BLaER1 treated with 17β-estradiol and CSF1 and Interleukin-3, amounts not matched to agents 10 nM and 100 nM (cell line): ENCODE results near the gene XPO4.

Experiments used
- H3K27ac ChIP-seq, 11 experiments: shearing (Covaris generic); formaldehyde crosslinking; 2 replicates each; pipeline ENCODE4 v1.8.1; 2022
- H3K27me3 ChIP-seq, 11 experiments: shearing (Covaris generic); formaldehyde crosslinking; 2 replicates each; pipeline ENCODE4 v1.8.1; 2022
- H3K36me3 ChIP-seq, 11 experiments: shearing (Covaris generic); formaldehyde crosslinking; 2 replicates each; pipeline ENCODE4 v1.8.1; 2022
- H3K4me1 ChIP-seq, 10 experiments: shearing (Covaris generic); formaldehyde crosslinking; 2 replicates each; pipeline ENCODE4 v1.8.1; 2022
- H3K4me2 ChIP-seq, 11 experiments: shearing (Covaris generic); formaldehyde crosslinking; 2 replicates each; pipeline ENCODE4 v1.8.1; 2022
- H3K4me3 ChIP-seq, 10 experiments: shearing (Covaris generic); formaldehyde crosslinking; 2 replicates each; pipeline ENCODE4 v1.8.1; 2022
- H3K9ac ChIP-seq, 11 experiments: shearing (Covaris generic); formaldehyde crosslinking; 2 replicates each; pipeline ENCODE4 v1.8.1; 2022
- H3K9me3 ChIP-seq, 11 experiments: shearing (Covaris generic); formaldehyde crosslinking; replicated peaks in 1 of 11; 2 replicates each; pipeline ENCODE4 v1.8.1; 2022
- H4K20me1 ChIP-seq, 11 experiments: shearing (Covaris generic); formaldehyde crosslinking; 2 replicates each; pipeline ENCODE4 v1.8.1; 2022
- Cebpa-rat ChIP-seq, 11 experiments: shearing (Covaris generic); IDR thresholded peaks; 2 replicates each; pipeline ENCODE4 v1.8.1; 2022

XPO4 gene

DNA sequence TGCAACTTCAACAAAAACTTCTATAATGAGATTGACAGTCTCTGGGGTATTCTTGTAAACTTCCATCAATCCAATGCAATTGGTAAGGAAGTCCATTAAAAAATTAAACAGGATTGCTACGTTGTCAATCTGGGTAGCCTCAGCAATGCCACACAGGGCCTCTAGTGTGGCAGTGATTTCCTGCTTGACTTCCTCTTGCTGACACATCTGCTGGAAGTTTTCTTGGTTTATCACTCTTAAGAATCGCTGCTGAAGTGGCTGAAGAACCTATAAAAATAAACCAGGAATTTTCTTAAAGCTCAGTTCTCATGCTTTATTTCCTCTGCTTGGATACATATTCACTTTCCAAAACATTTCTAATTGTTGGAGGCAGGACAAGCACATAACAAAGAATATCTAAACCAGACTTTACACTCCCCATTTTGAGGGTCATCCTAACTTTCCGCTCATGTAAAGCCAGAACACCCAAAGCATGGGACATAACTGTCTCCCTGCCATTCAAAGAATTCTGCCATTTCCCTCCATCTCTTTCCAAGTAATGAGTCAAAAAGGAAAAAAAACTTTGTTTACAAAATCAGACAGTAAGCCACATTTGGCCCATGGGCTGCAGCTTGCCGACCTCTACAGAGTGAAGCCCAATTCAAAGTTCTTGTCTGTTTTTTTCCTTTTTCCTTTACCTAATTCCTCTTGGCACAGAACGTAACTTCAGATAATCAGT, 105.6 kb downstream of the XPO4 start:
- Histone ChIP-seq H3K27me3 (no peaks in the 10 kb centered on the region), H3K4me2 (peak overlapping the region; percentile 39 to 78 (median 58)), H3K9ac (no peak overlapping the region), H3K9me3 (no peaks in the 10 kb centered on the region), H3K4me3 (no peak overlapping the region), H3K36me3 (peaks cover 57 to 97% (median 83%) of the 10 kb centered on the region in 11 experiments), H3K4me1 (peaks cover 24 to 42% (median 30%) of the 10 kb centered on the region in 10 experiments), H3K27ac (peak overlapping the region in 8 of 11 experiments; percentile 18 to 50 (median 32); a peak in 15 of 22 replicates), H4K20me1 (peaks cover 0 to under 1% (median 0%) of the 10 kb centered on the region in 11 experiments; a peak in 1 of 22 replicates)
- no peak for TF ChIP-seq Cebpa-rat (IDR thresholded peaks at IDR 0.05)

DNA sequence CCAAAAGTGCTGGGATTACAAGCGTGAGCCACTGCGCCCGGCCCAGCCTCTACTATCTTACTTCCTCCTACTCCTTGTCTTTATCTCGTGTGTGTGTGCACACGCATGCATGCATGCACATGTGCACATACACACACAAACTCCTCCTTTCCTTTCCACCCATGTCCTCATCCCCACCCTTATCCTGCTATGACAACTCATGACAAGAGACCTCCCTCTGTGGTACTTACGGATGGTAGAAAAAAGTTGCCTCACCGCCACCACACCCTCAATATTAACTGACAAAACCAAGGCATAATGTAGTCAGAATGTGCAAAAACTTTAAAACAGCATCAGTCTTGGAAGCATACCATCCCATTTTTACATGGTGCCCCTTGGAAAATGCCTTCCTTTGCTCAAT, 112.9 kb downstream of the XPO4 start:
- Histone ChIP-seq H3K4me1 (peaks cover 0 to 39% (median 18%) of the 10 kb centered on the region in 10 experiments; a peak in 14 of 20 replicates), H3K27me3 (no peaks in the 10 kb centered on the region), H3K4me2 (no peak overlapping the region), H3K9me3 (no peaks in the 10 kb centered on the region), H3K4me3 (no peak overlapping the region), H3K9ac (no peak overlapping the region), H3K27ac (no peak overlapping the region), H4K20me1 (no peaks in the 10 kb centered on the region), H3K36me3 (peaks cover 45 to 95% (median 83%) of the 10 kb centered on the region in 11 experiments)
- no peak for TF ChIP-seq Cebpa-rat (IDR thresholded peaks at IDR 0.05)

DNA sequence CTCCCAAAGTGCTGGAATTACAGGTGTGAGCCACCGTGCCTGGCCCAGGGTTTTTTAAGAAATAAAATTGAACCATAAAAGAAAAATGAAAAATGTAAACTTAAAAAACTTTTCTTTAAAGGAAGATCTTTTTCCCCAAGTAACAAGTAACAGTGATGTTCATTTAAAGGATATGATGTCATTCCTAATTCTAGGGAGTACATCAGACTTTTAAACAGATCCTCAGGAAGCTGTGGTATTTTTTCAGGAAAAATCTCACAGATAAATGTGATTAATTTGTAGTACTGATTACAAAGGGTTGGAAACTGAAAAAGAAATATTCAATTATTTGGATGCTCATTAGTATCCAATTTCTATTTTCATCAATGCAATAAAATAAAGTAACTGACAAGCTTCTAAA, 114.2 kb downstream of the XPO4 start:
- no peak for TF ChIP-seq Cebpa-rat (IDR thresholded peaks at IDR 0.05)
- peak overlapping the region in 3 of 11 experiments; percentile 43 to 65 (median 60); a peak in 4 of 22 replicates for H3K4me2 ChIP-seq
- H3K27ac ChIP-seq, result no peak overlapping the region
- no peak overlapping the region for H3K9ac ChIP-seq
- H3K27me3 ChIP-seq, result no peaks in the 10 kb centered on the region
- peaks cover 46 to 95% (median 83%) of the 10 kb centered on the region in 11 experiments for H3K36me3 ChIP-seq
- no peaks in the 10 kb centered on the region for H4K20me1 ChIP-seq
- no peak overlapping the region for H3K4me3 ChIP-seq
- H3K9me3 ChIP-seq, result no peaks in the 10 kb centered on the region
- H3K4me1 ChIP-seq, result peaks cover 0 to 39% (median 18%) of the 10 kb centered on the region in 10 experiments; a peak in 14 of 20 replicates

DNA sequence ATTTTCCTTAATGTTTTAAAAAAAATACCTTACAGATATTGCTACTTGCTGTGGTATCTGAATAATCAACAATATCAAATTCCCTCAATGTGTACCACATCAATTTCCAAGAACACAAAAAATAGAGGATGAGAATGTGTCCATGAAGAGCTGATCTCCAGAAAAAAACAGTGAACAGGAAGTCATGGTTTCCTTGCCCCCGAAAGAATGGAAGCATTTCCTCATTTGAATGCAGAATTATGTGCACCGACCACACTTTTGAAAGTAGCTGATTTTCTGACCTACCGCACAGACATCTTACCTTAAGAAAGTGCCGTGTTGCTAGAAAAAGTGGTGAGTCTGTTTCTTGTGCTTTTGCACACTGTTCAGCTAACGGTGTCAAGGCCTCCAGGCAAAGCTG, 115.4 kb downstream of the XPO4 start:
- H3K9me3 ChIP-seq, result no peaks in the 10 kb centered on the region
- peak overlapping the region in 1 of 11 experiments; percentile 17; a peak in 1 of 22 replicates for H3K27ac ChIP-seq
- peaks cover 47 to 95% (median 83%) of the 10 kb centered on the region in 11 experiments for H3K36me3 ChIP-seq

DNA sequence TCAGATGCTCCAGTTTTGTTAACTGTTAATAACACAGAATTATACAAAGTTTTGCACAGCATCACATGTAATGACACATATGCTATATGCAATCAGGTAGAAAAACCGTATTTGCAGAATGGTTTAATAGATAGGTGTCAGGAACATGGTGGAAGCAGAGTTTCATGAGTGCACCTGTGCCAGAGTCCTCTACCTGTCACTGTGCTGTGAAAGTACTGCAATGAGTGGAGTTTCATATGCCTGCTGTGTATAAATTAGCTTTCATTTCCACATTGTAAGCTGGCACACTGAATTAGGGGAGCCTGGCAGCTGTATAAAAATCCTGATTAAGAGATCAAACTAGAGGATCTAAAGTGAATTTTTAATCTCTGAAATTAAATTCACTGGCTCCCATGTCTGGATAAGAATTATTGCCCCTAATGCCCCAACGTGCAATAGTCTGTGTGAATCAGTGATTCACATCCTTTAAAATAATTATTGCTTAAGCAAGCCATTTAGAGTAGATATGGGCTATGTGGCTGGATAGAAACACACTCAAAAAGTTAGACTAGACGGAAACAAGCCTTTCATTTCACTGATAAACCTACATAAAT, 120.3 kb downstream of the XPO4 start:
- no peak overlapping the region for H3K27ac ChIP-seq
- H3K36me3 ChIP-seq, result peaks cover 35 to 91% (median 67%) of the 10 kb centered on the region in 11 experiments
- no peak overlapping the region for H3K4me2 ChIP-seq
- TF ChIP-seq Cebpa-rat (IDR thresholded peaks at IDR 0.05), result no peak
- H3K9me3 ChIP-seq, result no peaks in the 10 kb centered on the region
- no peak overlapping the region for H3K9ac ChIP-seq
- peaks cover 0 to 14% (median 8%) of the 10 kb centered on the region in 10 experiments; a peak in 14 of 20 replicates for H3K4me1 ChIP-seq
- H4K20me1 ChIP-seq, result no peaks in the 10 kb centered on the region
- H3K27me3 ChIP-seq, result no peaks in the 10 kb centered on the region
- H3K4me3 ChIP-seq, result no peak overlapping the region

More for the DNA sequence above, 115.4 kb downstream of the XPO4 start:
- peak overlapping the region in 8 of 11 experiments; percentile 11 to 65 (median 45); a peak in 12 of 22 replicates for H3K4me2 ChIP-seq
- H3K9ac ChIP-seq, result no peak overlapping the region
- TF ChIP-seq Cebpa-rat (IDR thresholded peaks at IDR 0.05), result no peak
- H3K4me3 ChIP-seq, result no peak overlapping the region
- H3K27me3 ChIP-seq, result no peaks in the 10 kb centered on the region
- H3K4me1 ChIP-seq, result peaks cover 0 to 39% (median 18%) of the 10 kb centered on the region in 10 experiments; a peak in 14 of 20 replicates
- no peaks in the 10 kb centered on the region for H4K20me1 ChIP-seq

DNA sequence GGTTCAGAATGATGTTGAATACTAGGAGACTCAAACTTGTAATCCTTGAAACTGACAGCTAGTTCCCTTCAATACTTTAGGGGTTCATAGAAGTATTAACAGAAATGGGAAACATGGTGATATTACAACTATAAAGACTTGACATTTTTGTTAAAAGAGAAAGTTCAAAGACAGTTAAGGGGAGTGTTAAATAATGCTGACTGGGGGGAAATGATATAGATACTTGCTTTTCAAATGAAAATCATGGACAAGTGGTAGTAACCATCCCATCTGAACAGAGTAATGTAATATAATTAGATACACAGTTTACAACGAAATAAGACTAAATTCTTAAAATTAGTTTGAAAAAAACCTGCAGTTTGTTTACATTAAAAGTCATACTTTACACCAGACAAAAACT, 122.2 kb downstream of the XPO4 start:
- H3K27me3 ChIP-seq, result no peaks in the 10 kb centered on the region
- no peaks in the 10 kb centered on the region for H3K9me3 ChIP-seq
- no peaks in the 10 kb centered on the region for H4K20me1 ChIP-seq
- TF ChIP-seq Cebpa-rat (IDR thresholded peaks at IDR 0.05), result no peak
- H3K4me1 ChIP-seq, result no peaks in the 10 kb centered on the region
- H3K4me3 ChIP-seq, result no peak overlapping the region
- H3K9ac ChIP-seq, result no peak overlapping the region
- no peak overlapping the region for H3K27ac ChIP-seq
- no peak overlapping the region for H3K4me2 ChIP-seq
- peaks cover 33 to 80% (median 62%) of the 10 kb centered on the region in 11 experiments for H3K36me3 ChIP-seq

DNA sequence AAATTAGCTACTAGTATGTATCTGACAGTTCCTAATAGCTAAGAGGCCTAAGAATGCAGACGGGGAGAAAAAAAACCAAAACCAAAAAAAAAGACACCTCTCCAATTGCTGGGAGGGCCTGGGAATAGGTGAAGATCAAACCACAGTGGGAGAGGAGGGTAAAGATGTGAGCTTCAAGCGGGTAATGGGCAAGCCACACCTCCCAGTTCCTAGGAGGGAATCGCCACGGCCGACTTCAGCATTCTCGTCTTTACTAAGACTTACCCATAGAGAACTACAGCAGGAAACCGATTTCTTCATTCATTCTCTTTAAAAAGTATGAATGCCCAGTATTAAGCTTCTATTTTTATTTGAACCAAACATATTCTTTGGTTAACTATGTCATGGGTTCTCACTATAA, 123.1 kb downstream of the XPO4 start:
- H3K4me3 ChIP-seq, result no peak overlapping the region
- H3K9ac ChIP-seq, result no peak overlapping the region
- no peaks in the 10 kb centered on the region for H3K27me3 ChIP-seq
- no peak for TF ChIP-seq Cebpa-rat (IDR thresholded peaks at IDR 0.05)
- H3K27ac ChIP-seq, result no peak overlapping the region
- no peaks in the 10 kb centered on the region for H3K4me1 ChIP-seq
- no peak overlapping the region for H3K4me2 ChIP-seq
- H3K36me3 ChIP-seq, result peaks cover 24 to 71% (median 53%) of the 10 kb centered on the region in 11 experiments
- H3K9me3 ChIP-seq, result no peaks in the 10 kb centered on the region
- H4K20me1 ChIP-seq, result no peaks in the 10 kb centered on the region

DNA sequence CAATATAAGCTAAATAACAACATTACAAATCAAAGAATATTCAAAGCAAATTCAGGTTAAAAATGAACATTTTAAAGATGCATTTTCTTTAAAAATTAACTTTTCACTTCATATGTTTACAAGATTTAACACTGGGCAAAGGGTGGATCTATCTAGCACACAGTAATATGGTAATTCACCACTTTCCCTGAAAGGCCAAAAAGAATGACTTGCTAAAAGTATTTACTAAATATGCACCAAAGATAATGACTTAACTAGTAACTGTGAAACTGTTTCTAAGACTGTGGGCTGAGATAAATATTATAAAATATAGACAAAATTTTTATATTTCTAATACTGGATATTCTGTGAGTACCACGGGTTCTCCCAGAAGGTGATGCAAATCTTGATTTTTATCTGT, 124.2 kb downstream of the XPO4 start:
- H3K27ac ChIP-seq, result no peak overlapping the region
- no peaks in the 10 kb centered on the region for H3K27me3 ChIP-seq
- peaks cover 0 to 5% (median 0%) of the 10 kb centered on the region in 10 experiments; a peak in 2 of 20 replicates for H3K4me1 ChIP-seq
- no peaks in the 10 kb centered on the region for H3K9me3 ChIP-seq
- no peak for TF ChIP-seq Cebpa-rat (IDR thresholded peaks at IDR 0.05)
- no peaks in the 10 kb centered on the region for H4K20me1 ChIP-seq
- H3K9ac ChIP-seq, result no peak overlapping the region
- H3K36me3 ChIP-seq, result peaks cover 13 to 60% (median 42%) of the 10 kb centered on the region in 11 experiments
- no peak overlapping the region for H3K4me2 ChIP-seq
- no peak overlapping the region for H3K4me3 ChIP-seq

DNA sequence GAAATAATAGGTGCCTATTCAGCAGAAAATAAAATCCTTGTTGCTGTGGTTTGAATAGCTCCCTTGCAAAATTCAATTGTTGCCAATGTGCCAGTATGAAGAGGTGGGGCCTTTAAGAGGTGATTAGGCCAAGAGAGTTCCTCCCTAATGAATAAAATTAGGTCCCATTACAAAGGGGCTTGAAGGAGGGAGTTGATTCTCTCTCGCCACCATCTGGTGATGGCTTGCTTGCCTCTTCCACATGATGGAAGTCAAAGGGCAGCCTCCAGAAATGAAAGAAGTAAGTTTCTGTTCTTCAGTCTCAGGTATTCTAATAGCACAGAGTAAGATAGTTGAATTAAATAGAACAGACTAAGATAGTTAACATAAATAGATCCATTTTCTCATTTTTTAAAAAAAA, 125.8 kb downstream of the XPO4 start:
- Histone ChIP-seq H3K36me3 (peaks cover 0 to 48% (median 28%) of the 10 kb centered on the region in 11 experiments; a peak in 19 of 22 replicates), H3K4me3 (no peak overlapping the region), H3K9me3 (peaks cover 0 to 8% (median 1%) of the 10 kb centered on the region in 11 experiments; a peak in 11 of 22 replicates), H3K9ac (no peak overlapping the region), H3K27ac (no peak overlapping the region), H3K4me1 (peaks cover 8 to 14% (median 10%) of the 10 kb centered on the region in 10 experiments; a peak in 19 of 20 replicates), H3K27me3 (no peaks in the 10 kb centered on the region), H4K20me1 (no peaks in the 10 kb centered on the region), H3K4me2 (no peak overlapping the region)
- TF ChIP-seq Cebpa-rat (IDR thresholded peaks at IDR 0.05), result no peak
